AG04449 (cell line): ENCODE results near the gene EMC1.
A peak's percentile ranks its signal among the peaks of the same experiment; 100 is the strongest.
"Not testable (repeated sequence)": the region's sequence is repeated elsewhere in the genome, so short reads cannot be mapped to it uniquely, and the experiment has no call there.

Source experiments
- CTCF ChIA-PET: fragments of 350-600 bp; formaldehyde crosslinking; extraction: SDS; loops from one replicate; lab custom pipeline; 2021; ENCODE audit warnings: antibody characterized with exemption; lab: Yijun Ruan, JAX
- POLR2A ChIA-PET: fragments of 400-600, 350-600 bp; formaldehyde crosslinking; extraction: SDS; loops from one replicate; lab custom pipeline; 2020; ENCODE audit warnings: antibody characterized with exemption, inconsistent platforms; lab: Yijun Ruan, JAX
- DNase-seq: peaks from one replicate; pipeline ENCODE4 v3.0.0-alpha.2; 2010; ENCODE audit warnings: low read depth, low spot score
- H3K4me3 ChIP-seq: 2 replicates; pipeline ENCODE4 v1.5.1; 2011; ENCODE audit warnings: low read depth, mild to moderate bottlenecking, control low read depth, low read length
- TF ChIP-seq, protein P1 (sequence below): IDR thresholded peaks from one replicate; pipeline ENCODE4 v1.5.1; 2011; ENCODE audit warnings: mild to moderate bottlenecking, moderate library complexity, low read length, control low read depth, inconsistent platforms; ENCODE audit not compliant: insufficient read depth; ENCODE audit errors: missing control alignments

EMC1 gene

GRCh38 chr1:19251305-19252196 is at the start of gene EMC1, which contains the start of gene MRTO4:
TSS of gene EMC1 (minus strand) at chr1:19251524. CDS start at chr1:19251509, 15 bp downstream.
TSS of gene MRTO4 (plus strand) at chr1:19251805. CDS start at chr1:19251836, 31 bp downstream.
- ChIA-PET POLR2A (interaction anchor here (0.7 to 2.0 kb wide), 6 partner anchors 9 to 58 kb away, joined by 3 to 16 read pairs (median 4); no protein-coding TSS in a partner anchor), CTCF (interaction anchor here (1.0 to 5.8 kb wide), 11 partner anchors 9 to 410 kb away, joined by 3 to 48 read pairs (median 4); partner anchors contain the start of gene SLC66A1)
- TF ChIP-seq, protein P1, sequence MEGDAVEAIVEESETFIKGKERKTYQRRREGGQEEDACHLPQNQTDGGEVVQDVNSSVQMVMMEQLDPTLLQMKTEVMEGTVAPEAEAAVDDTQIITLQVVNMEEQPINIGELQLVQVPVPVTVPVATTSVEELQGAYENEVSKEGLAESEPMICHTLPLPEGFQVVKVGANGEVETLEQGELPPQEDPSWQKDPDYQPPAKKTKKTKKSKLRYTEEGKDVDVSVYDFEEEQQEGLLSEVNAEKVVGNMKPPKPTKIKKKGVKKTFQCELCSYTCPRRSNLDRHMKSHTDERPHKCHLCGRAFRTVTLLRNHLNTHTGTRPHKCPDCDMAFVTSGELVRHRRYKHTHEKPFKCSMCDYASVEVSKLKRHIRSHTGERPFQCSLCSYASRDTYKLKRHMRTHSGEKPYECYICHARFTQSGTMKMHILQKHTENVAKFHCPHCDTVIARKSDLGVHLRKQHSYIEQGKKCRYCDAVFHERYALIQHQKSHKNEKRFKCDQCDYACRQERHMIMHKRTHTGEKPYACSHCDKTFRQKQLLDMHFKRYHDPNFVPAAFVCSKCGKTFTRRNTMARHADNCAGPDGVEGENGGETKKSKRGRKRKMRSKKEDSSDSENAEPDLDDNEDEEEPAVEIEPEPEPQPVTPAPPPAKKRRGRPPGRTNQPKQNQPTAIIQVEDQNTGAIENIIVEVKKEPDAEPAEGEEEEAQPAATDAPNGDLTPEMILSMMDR: no peak
- DNase-seq: no peak
- H3K4me3 ChIP-seq: peak within 1 kb of the TSS; percentile 69

- no peak for DNase-seq
- CTCF ChIA-PET: no interaction called here
These were observed 48.9 kb upstream of the EMC1 start for GRCh38 chr1:19300211-19300610.

DNA sequence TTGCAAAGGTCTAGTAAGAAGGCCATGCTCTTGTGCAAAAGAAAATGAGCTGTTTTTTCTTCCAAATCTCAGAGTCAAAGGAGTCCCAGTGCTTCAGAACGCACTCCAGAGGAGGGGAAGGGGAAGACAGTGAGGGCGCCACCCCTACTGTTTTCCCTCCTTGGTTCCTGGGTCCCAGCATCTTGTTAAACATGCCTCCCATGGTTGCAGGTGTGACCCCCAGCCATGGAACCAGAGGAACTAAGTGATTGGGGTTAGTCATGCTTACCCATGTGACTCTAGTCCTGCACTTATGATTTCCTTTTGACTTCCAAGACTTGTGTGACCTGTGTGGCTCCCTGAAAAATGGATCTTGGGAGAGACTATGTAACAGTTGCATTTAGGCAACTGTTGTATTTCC is 43.3 kb upstream of the EMC1 start:
- ChIA-PET CTCF (no interaction called here), POLR2A (no interaction called here)
- TF ChIP-seq, protein P1: no peak
- DNase-seq: no peak
- no peak overlapping the region for H3K4me3 ChIP-seq

More at GRCh38 chr1:19300211-19300610, 48.9 kb upstream of the EMC1 start:
- no peak overlapping the region for H3K4me3 ChIP-seq
- TF ChIP-seq, protein P1: no peak
- POLR2A ChIA-PET: no interaction called here

DNA sequence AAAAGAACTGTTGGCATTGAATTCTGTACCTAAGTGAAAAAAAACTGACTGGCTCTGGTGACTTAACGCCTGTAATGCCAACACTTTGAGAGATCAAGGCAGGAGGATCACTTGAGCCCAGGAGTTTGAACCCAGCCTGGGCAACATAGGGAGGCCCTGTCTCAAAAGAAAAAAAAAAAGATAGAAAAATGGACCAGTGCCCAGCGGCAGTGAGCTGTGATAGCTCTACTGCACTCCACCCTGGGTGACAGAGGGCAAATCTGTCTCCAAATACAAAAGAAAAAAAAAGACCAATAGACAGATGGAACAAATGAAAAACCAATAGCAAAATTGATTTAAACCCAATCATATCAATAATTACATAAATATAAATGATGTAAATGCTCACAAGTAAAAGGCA is 37.9 kb upstream of the EMC1 start:
- POLR2A ChIA-PET: no interaction called here
- TF ChIP-seq, protein P1: no peak
- H3K4me3 ChIP-seq: no peak overlapping the region
- no peak for DNase-seq
- CTCF ChIA-PET: no interaction called here

- peak within 1 kb of the TSS; percentile 45 for H3K4me3 ChIP-seq
- CTCF ChIA-PET, POLR2A ChIA-PET, DNase-seq: not testable (repeated sequence)
These were observed 37.3 kb upstream of the EMC1 start, which contains the start of gene AKR7A3 for GRCh38 chr1:19288324-19289241. TSS of gene AKR7A3 (minus strand) at chr1:19288770. CDS start at chr1:19288709, 61 bp downstream.

DNA sequence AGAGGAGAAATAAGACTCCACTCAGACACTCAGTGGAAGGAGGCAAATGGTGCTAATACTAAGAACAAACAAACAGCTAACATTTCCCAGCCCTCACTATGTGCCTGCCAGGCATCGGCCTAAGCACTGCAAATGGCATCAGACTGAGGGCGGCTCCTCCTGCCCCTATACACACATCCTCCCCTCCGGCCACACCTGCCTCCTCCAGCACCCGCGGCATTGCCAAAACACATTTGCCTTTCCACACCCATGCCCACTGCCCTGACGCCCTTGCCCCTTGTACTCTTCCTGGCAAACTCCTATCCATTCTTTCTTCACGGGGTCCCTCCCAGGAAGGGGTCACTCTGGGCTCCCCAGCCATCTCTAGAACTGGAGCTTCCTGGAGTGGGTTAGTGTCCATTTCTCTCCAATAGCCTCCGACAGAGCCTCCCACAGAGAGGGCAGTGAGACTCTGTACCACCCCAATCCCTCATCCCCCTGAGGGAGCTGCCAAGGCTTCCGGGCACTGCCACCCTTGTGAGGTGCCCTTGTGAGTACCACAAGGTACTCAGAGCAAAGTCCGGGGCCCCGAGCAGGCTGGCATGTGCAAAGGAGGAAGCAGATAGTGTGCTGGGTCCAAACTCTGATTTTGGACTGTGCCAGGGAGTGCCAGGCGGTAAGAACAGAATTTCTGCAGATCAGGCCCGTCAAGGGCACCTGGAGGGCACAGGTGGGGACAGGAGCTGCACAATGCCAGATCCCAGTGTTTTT is 36.3 kb upstream of the EMC1 start:
- DNase-seq: no peak
- ChIA-PET POLR2A (no interaction called here), CTCF (no interaction called here)
- no peak overlapping the region for H3K4me3 ChIP-seq
- TF ChIP-seq, protein P1: no peak

GRCh38 chr1:19285807-19286206 is 34.5 kb upstream of the EMC1 start:
- POLR2A ChIA-PET, CTCF ChIA-PET, DNase-seq, H3K4me3 ChIP-seq: not testable (repeated sequence)

- H3K4me3 ChIP-seq, POLR2A ChIA-PET, DNase-seq, CTCF ChIA-PET: not testable (repeated sequence)
These were observed 34.0 kb upstream of the EMC1 start for GRCh38 chr1:19285366-19285765.
